SH-SY5Y (cell line): ENCODE measurements around the gene ACBD6.

ENCODE experiments used
- GATA2 ChIP-seq: IDR thresholded peaks from 2 replicates; pipeline ENCODE4 v1.6.1; 2011; ENCODE audit warnings: mild to moderate bottlenecking, low read depth, low read length
- GATA3 ChIP-seq: IDR thresholded peaks from 2 replicates; pipeline ENCODE4 v1.6.1; 2011; ENCODE audit warnings: low read depth, mild to moderate bottlenecking, low read length, moderate library complexity

GRCh38 chr1:180312926-180313325, 189.5 kb downstream of the ACBD6 start:
- no peak for TF ChIP-seq GATA2
- no peak for TF ChIP-seq GATA3
